CD14-positive monocyte (primary cell): ENCODE results near the gene TMPRSS5. TPM values are rescaled to one million over a fixed set of nuclear protein-coding genes. Genes with fewer than 3 reads are reported as not detected.

Experiments
- DNase-seq, 3 donors: peaks; one replicate each; pipeline ENCODE4 v3.0.0-alpha.2; 2011 to 2022
- H2AFZ ChIP-seq: 2 replicates; pipeline ENCODE4 v1.6.0; 2012; ENCODE audit warnings: mild to moderate bottlenecking, low read depth, low read length, inconsistent platforms; ENCODE audit not compliant: insufficient read depth, poor library complexity, severe bottlenecking
- H3K27ac ChIP-seq, 2 donors: 1 replicate in 1 of 2; 2 replicates in 1 of 2; pipeline ENCODE4 v1.5.1; 2012 to 2013; ENCODE audit warnings: low read length in 2 of 2, control low read depth in 1 of 2, inconsistent platforms in 1 of 2, low read depth in 1 of 2, mild to moderate bottlenecking in 1 of 2
- H3K27me3 ChIP-seq, 2 donors: one replicate each; pipeline versions ENCODE4 v1.6.0 to v1.6.1; 2011 to 2013; ENCODE audit warnings: low read length in 2 of 2; ENCODE audit not compliant: control insufficient read depth in 2 of 2, insufficient read depth in 2 of 2
- H3K36me3 ChIP-seq, 2 donors: replicated peaks in 1 of 2; 1 replicate in 1 of 2; 2 replicates in 1 of 2; pipeline versions ENCODE4 v1.5.1 to v1.6.1; 2012 to 2013; ENCODE audit warnings: low read length in 2 of 2, control low read depth in 1 of 2, inconsistent platforms in 1 of 2, mild to moderate bottlenecking in 1 of 2; ENCODE audit not compliant: insufficient read depth in 2 of 2, control insufficient read depth in 1 of 2
- H3K4me1 ChIP-seq, 2 donors: 1 replicate in 1 of 2; 2 replicates in 1 of 2; pipeline versions ENCODE4 v1.5.1 to v1.6.1; 2012 to 2013; ENCODE audit warnings: low read length in 2 of 2, control low read depth in 1 of 2, inconsistent platforms in 1 of 2, mild to moderate bottlenecking in 1 of 2, moderate library complexity in 1 of 2; ENCODE audit not compliant: insufficient read depth in 2 of 2, control insufficient read depth in 1 of 2
- H3K4me2 ChIP-seq: replicated peaks from 2 replicates; pipeline ENCODE3; 2012; ENCODE audit warnings: low read length, moderate library complexity, mild to moderate bottlenecking; ENCODE audit not compliant: poor library complexity, severe bottlenecking; ENCODE audit errors: extremely low read depth
- H3K4me3 ChIP-seq, 3 experiments: fragments of 200-600 bp in 1 of 3; sonication (generic) in 1 of 3; replicated peaks in 1 of 3; 1 replicate in 2 of 3; 2 replicates in 1 of 3; pipeline ENCODE4 v1.5.1; 2011 to 2013; ENCODE audit warnings: low read length in 3 of 3, mild to moderate bottlenecking in 3 of 3, control low read depth in 2 of 3, low read depth in 2 of 3, inconsistent platforms in 1 of 3, moderate library complexity in 1 of 3
- H3K79me2 ChIP-seq: 2 replicates; pipeline ENCODE4 v1.6.0; 2012; ENCODE audit warnings: mild to moderate bottlenecking, control low read depth, inconsistent platforms, low read length, moderate library complexity; ENCODE audit not compliant: insufficient read depth
- H3K9ac ChIP-seq: 2 replicates; pipeline ENCODE4 v1.6.0; 2017; ENCODE audit warnings: low read length, mild to moderate bottlenecking; ENCODE audit not compliant: insufficient read depth, poor library complexity, severe bottlenecking
- H3K9me3 ChIP-seq, 2 donors: replicated peaks in 1 of 2; 1 replicate in 1 of 2; 2 replicates in 1 of 2; pipeline versions ENCODE4 v1.5.1 to v1.6.1; 2012 to 2013; ENCODE audit warnings: low read length in 2 of 2, control low read depth in 1 of 2; ENCODE audit not compliant: control insufficient read depth in 1 of 2, insufficient read depth in 1 of 2
- H4K20me1 ChIP-seq: 2 replicates; pipeline ENCODE4 v1.6.0; 2012; ENCODE audit warnings: mild to moderate bottlenecking, low read length, control low read depth, moderate library complexity; ENCODE audit not compliant: insufficient read depth
- H3K27ac Mint-ChIP-seq, 7 donors: one replicate each; pipeline ENCODE4 v1.8.0; 2020; ENCODE audit warnings: mild to moderate bottlenecking in 7 of 7, mixed read lengths in 7 of 7, moderate library complexity in 6 of 7, inconsistent platforms in 2 of 7
- H3K27me3 Mint-ChIP-seq, 3 donors: one replicate each; pipeline ENCODE4 v1.8.0; 2021 to 2022; ENCODE audit warnings: low read depth in 3 of 3, mild to moderate bottlenecking in 3 of 3, mixed read lengths in 3 of 3, moderate library complexity in 3 of 3, inconsistent platforms in 1 of 3
- H3K36me3 Mint-ChIP-seq, 2 donors: one replicate each; pipeline ENCODE4 v1.8.0; 2020; ENCODE audit warnings: mixed read lengths in 2 of 2, inconsistent platforms in 1 of 2, mild to moderate bottlenecking in 1 of 2
- H3K4me1 Mint-ChIP-seq: one replicate; pipeline ENCODE4 v1.8.0; 2020; ENCODE audit warnings: mild to moderate bottlenecking, mixed read lengths
- H3K4me3 Mint-ChIP-seq, 2 donors: one replicate each; pipeline ENCODE4 v1.8.0; 2020; ENCODE audit warnings: mild to moderate bottlenecking in 2 of 2, mixed read lengths in 2 of 2, moderate library complexity in 1 of 2
- H3K9me3 Mint-ChIP-seq, 7 donors: one replicate each; pipeline ENCODE4 v1.8.0; 2020 to 2022; ENCODE audit warnings: mixed read lengths in 7 of 7, mild to moderate bottlenecking in 6 of 7, moderate library complexity in 6 of 7, inconsistent platforms in 2 of 7
- CTCF ChIP-seq: fragments of 200-600 bp; IDR thresholded peaks from one replicate; pipeline ENCODE4 v1.8.0; 2022; ENCODE audit warnings: antibody characterized with exemption, mild to moderate bottlenecking
- WGBS: methylation state at CpG from one replicate; pipeline ENCODE4 v1.1.5; 2013; ENCODE audit warnings: missing lambda C conversion rate; ENCODE audit not compliant: insufficient coverage; 5-methylcytosine and 5-hydroxymethylcytosine counted together
- intact Hi-C, 2 donors: fragments of 100-400 bp; cut with micrococcal nuclease; formaldehyde crosslinking; loops; one replicate each; pipeline versions ENCODE4 v1.15.0 to v1.15.1; 2023
- polyA plus RNA-seq, 3 donors: library from polyadenylated mRNA; depleted of rRNA in 1 of 3; unstranded in 2 of 3; stranded (reverse) in 1 of 3; fragments of 300-500 nt in 2 of 3; fragments of >200 nt in 1 of 3; fragmentation: Illumina TruSeq in 2 of 3; gene quantifications; 1 replicate in 2 of 3; 2 replicates in 1 of 3; pipeline ENCODE4 v1.2.3, GENCODE V29; 2012 to 2021
- small RNA-seq: library from RNA; depleted of rRNA; stranded (forward); fragments of <200 nt; gene quantifications from one replicate; pipeline ENCODE3, GENCODE V24; 2012; ENCODE audit warnings: low read depth; ENCODE audit not compliant: insufficient read length

The TMPRSS5 gene
- polyA plus RNA-seq, 3 donors = 0.80 TPM; not detected in 2

- Mint-ChIP-seq H3K27ac (no peak overlapping the region), H3K27me3 (peaks cover 4 to 11% (median 8%) of the 10 kb centered on the region in 3 donors), H3K4me3 (no peak overlapping the region), H3K36me3 (no peaks in the 10 kb centered on the region), H3K4me1 (no peaks in the 10 kb centered on the region), H3K9me3 (peaks cover 2 to 21% (median 13%) of the 10 kb centered on the region in 7 donors)
- Histone ChIP-seq H3K9me3 (peaks cover 0 to 9% of the 10 kb centered on the region in 2 donors), H3K4me3 (no peak overlapping the region), H4K20me1 (no peaks in the 10 kb centered on the region), H3K4me1 (no peaks in the 10 kb centered on the region), H3K27ac (no peak overlapping the region), H3K27me3 (no peaks in the 10 kb centered on the region), H3K79me2 (no peaks in the 10 kb centered on the region), H3K4me2 (no peak overlapping the region), H3K36me3 (no peaks in the 10 kb centered on the region), H2AFZ (no peak overlapping the region), H3K9ac (no peak overlapping the region)
- DNase-seq = no peak
- TF ChIP-seq CTCF = no peak
- intact Hi-C loops = no loop called here
- WGBS = 90% methylated on average over 8 of the region's 9 CpGs
Measured at GRCh38 chr11:113638376-113638775, 67.7 kb downstream of the TMPRSS5 start.

DNA sequence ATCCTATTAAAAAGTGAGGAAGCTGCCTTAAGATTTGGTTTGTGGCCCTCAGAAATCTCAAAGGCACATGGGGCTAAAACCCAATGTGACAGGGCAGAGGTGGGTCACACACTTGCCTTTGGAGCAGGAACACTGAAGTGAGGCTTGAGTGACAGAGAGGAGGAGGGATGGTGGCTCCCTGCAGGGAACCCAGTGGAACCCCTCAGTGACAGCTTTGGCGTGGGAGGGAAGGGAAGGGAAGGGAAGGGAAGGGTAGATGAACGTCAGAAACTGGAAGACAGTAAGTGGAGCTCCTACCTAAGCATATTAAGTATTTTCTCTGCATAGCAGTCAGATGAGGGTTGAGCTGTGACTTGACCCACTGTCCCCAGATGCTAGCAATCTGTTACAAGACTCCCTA lies 68.5 kb downstream of the TMPRSS5 start:
- Histone ChIP-seq H3K36me3 (no peaks in the 10 kb centered on the region), H3K4me1 (no peaks in the 10 kb centered on the region), H3K27ac (no peak overlapping the region), H3K4me3 (no peak overlapping the region), H3K27me3 (no peaks in the 10 kb centered on the region), H4K20me1 (no peaks in the 10 kb centered on the region), H2AFZ (no peak overlapping the region), H3K9ac (no peak overlapping the region), H3K79me2 (no peaks in the 10 kb centered on the region), H3K9me3 (peaks cover 0 to 9% of the 10 kb centered on the region in 2 donors), H3K4me2 (no peak overlapping the region)
- Mint-ChIP-seq H3K4me3 (no peak overlapping the region), H3K27me3 (peaks cover 2 to 9% (median 4%) of the 10 kb centered on the region in 3 donors), H3K36me3 (no peaks in the 10 kb centered on the region), H3K9me3 (peaks cover 2 to 21% (median 14%) of the 10 kb centered on the region in 7 donors), H3K27ac (no peak overlapping the region), H3K4me1 (no peaks in the 10 kb centered on the region)
- intact Hi-C loops = no loop called here
- TF ChIP-seq CTCF = no peak
- no CpG with 5 or more reads among the region's 2 CpGs for WGBS
- DNase-seq = no peak

Small RNA genes lying within 50 kb of the gene (small RNA-seq; reads per million reads assigned to genes)
- not detected for gene RPS29P19

Other genes with a start within 250 kb of the TMPRSS5 start
- gene DRD2, start 230.9 kb downstream of the TMPRSS5 start, polyA plus RNA-seq = not detected
- gene ZW10, start 67.4 kb upstream of the TMPRSS5 start, polyA plus RNA-seq = 10 to 100 TPM in 2 of 3 donors, 1 to 10 TPM in 1; 3.3 to 13.1 (median 10.2) TPM
- gene CLDN25, start 73.5 kb upstream of the TMPRSS5 start, polyA plus RNA-seq = not detected
- 10 to 100 TPM; 13.4 to 21.9 (median 17.7) TPM for gene USP28, start 169.3 kb upstream of the TMPRSS5 start, polyA plus RNA-seq
- gene HTR3B, start 198.5 kb upstream of the TMPRSS5 start, polyA plus RNA-seq = under 1 TPM in 2 of 3 donors, not detected in 1; 0.04 to 0.14 TPM